IMR-90 (cell line): Measurements from ENCODE around the gene PRKAR2A. TPM values are rescaled to one million over a fixed set of nuclear protein-coding genes. Genes with fewer than 3 reads are reported as not detected.

ENCODE experiments used
- ATAC-seq: fragments of 200-7000 bp; cut with Tn5 transposase; 2 replicates; pipeline ENCODE4 v1.9.1; 2020; ENCODE audit warnings: low read depth, mild to moderate bottlenecking, moderate library complexity
- BruUV-seq: library from RNA; stranded (reverse); fragments of 400-500 nt; replicated peaks from 2 replicates; lab custom pipeline; 2021; lab: Mats Ljungman, UMichigan
- CTCF ChIA-PET: fragments of 300-600 bp; formaldehyde crosslinking; extraction: SDS; loops from one replicate; lab custom pipeline; 2021; ENCODE audit warnings: antibody characterized with exemption; lab: Yijun Ruan, JAX
- POLR2A ChIA-PET: fragments of 300-600 bp; sonication (Branson Sonifier 250); formaldehyde crosslinking; loops from one replicate; lab custom pipeline; 2022; ENCODE audit warnings: antibody characterized with exemption; ENCODE audit not compliant: unreplicated experiment; lab: Charles Lee
- DNase-seq: peaks from one replicate; pipeline ENCODE4 v3.0.0; 2013
- H2AFZ ChIP-seq: replicated peaks from 2 replicates; pipeline ENCODE3; 2013; ENCODE audit warnings: low read length, mild to moderate bottlenecking; ENCODE audit not compliant: poor library complexity
- H2AK5ac ChIP-seq: 2 replicates; pipeline ENCODE4 v1.6.1; 2013; ENCODE audit warnings: low read depth, low read length, inconsistent platforms
- H2AK9ac ChIP-seq: replicated peaks from 2 replicates; pipeline ENCODE3; 2013; ENCODE audit warnings: mild to moderate bottlenecking, low read depth, low read length, moderate library complexity; ENCODE audit not compliant: poor library complexity
- H2BK120ac ChIP-seq: 2 replicates; pipeline ENCODE4 v1.6.1; 2013; ENCODE audit warnings: low read depth, low read length, inconsistent platforms
- H2BK15ac ChIP-seq: 3 replicates; pipeline ENCODE4 v1.6.1; 2013; ENCODE audit warnings: low read depth, low read length, inconsistent platforms
- H2BK20ac ChIP-seq: 2 replicates; pipeline ENCODE4 v1.6.1; 2013; ENCODE audit warnings: low read depth, mild to moderate bottlenecking, inconsistent platforms, low read length, moderate library complexity
- H2BK5ac ChIP-seq: 2 replicates; pipeline ENCODE4 v1.6.1; 2013; ENCODE audit warnings: mild to moderate bottlenecking, low read depth, low read length, inconsistent platforms; ENCODE audit not compliant: poor library complexity, severe bottlenecking
- H3K14ac ChIP-seq: replicated peaks from 2 replicates; pipeline ENCODE4 v1.6.1; 2013; ENCODE audit warnings: low read depth, low read length, inconsistent platforms
- H3K18ac ChIP-seq: 2 replicates; pipeline ENCODE4 v1.6.1; 2013; ENCODE audit warnings: low read depth, low read length, control low read depth
- H3K23ac ChIP-seq: 2 replicates; pipeline ENCODE4 v1.6.1; 2013; ENCODE audit warnings: low read depth, low read length, inconsistent platforms
- H3K27ac ChIP-seq: 2 replicates; pipeline ENCODE4 v1.5.1; 2013; ENCODE audit warnings: mild to moderate bottlenecking, control low read depth, low read length; ENCODE audit not compliant: insufficient read depth
- H3K27me3 ChIP-seq: 2 replicates; pipeline ENCODE4 v1.6.1; 2013; ENCODE audit warnings: low read length; ENCODE audit not compliant: control insufficient read depth, insufficient read depth
- H3K36me3 ChIP-seq: 2 replicates; pipeline ENCODE4 v1.6.1; 2013; ENCODE audit warnings: low read length, mixed read lengths; ENCODE audit not compliant: control insufficient read depth, insufficient read depth
- H3K4ac ChIP-seq: 2 replicates; pipeline ENCODE4 v1.6.1; 2013; ENCODE audit warnings: low read depth, low read length, inconsistent platforms
- H3K4me1 ChIP-seq: 2 replicates; pipeline ENCODE4 v1.6.1; 2013; ENCODE audit warnings: low read length, mixed read lengths; ENCODE audit not compliant: control insufficient read depth, insufficient read depth
- H3K4me2 ChIP-seq: 2 replicates; pipeline ENCODE4 v1.6.1; 2013; ENCODE audit warnings: low read depth, mild to moderate bottlenecking, control low read depth, low read length, moderate library complexity
- H3K4me3 ChIP-seq: 2 replicates; pipeline ENCODE4 v1.5.1; 2013; ENCODE audit warnings: low read depth, mild to moderate bottlenecking, control low read depth, low read length, moderate library complexity; ENCODE audit not compliant: insufficient read depth
- H3K56ac ChIP-seq: 2 replicates; pipeline ENCODE4 v1.6.1; 2013; ENCODE audit warnings: low read length, inconsistent platforms; ENCODE audit not compliant: insufficient read depth; ENCODE audit errors: extremely low read depth
- H3K79me1 ChIP-seq, 2 experiments: 2 replicates each; pipeline ENCODE4 v1.6.1; 2013; ENCODE audit warnings: low read length in 2 of 2, inconsistent platforms in 1 of 2, low read depth in 1 of 2
- H3K9ac ChIP-seq: 2 replicates; pipeline ENCODE4 v1.6.1; 2013; ENCODE audit warnings: low read depth, low read length, control low read depth
- H3K9me1 ChIP-seq: 2 replicates; pipeline ENCODE4 v1.6.1; 2013; ENCODE audit warnings: low read length, inconsistent platforms; ENCODE audit not compliant: insufficient read depth
- H3K9me3 ChIP-seq: 2 replicates; pipeline ENCODE4 v1.6.1; 2013; ENCODE audit warnings: low read length; ENCODE audit not compliant: control insufficient read depth, insufficient read depth
- H4K20me1 ChIP-seq: 2 replicates; pipeline ENCODE4 v1.6.1; 2013; ENCODE audit warnings: low read length, inconsistent platforms; ENCODE audit not compliant: insufficient read depth
- H4K5ac ChIP-seq: 2 replicates; pipeline ENCODE4 v1.6.1; 2013; ENCODE audit warnings: mild to moderate bottlenecking, low read depth, low read length, control low read depth
- H4K8ac ChIP-seq, 2 experiments: 2 replicates each; pipeline ENCODE4 v1.6.1; 2013; ENCODE audit warnings: low read depth in 2 of 2, low read length in 2 of 2, control low read depth in 1 of 2, inconsistent platforms in 1 of 2
- H4K91ac ChIP-seq: 2 replicates; pipeline ENCODE4 v1.6.1; 2013; ENCODE audit warnings: low read depth, low read length, inconsistent platforms; ENCODE audit not compliant: insufficient read depth
- BHLHE40 ChIP-seq: fragments of 150-350 bp; IDR thresholded peaks from 2 replicates; pipeline ENCODE4 v1.6.1; 2016; ENCODE audit warnings: mild to moderate bottlenecking, low read depth, low read length
- CEBPB ChIP-seq: IDR thresholded peaks from 2 replicates; pipeline ENCODE4 v1.6.1; 2012; ENCODE audit warnings: low read depth, low read length, improper control_type of control experiment
- CHD1 ChIP-seq: IDR thresholded peaks from 2 replicates; pipeline ENCODE4 v1.6.1; 2012; ENCODE audit warnings: low read depth, low read length, improper control_type of control experiment
- CTCF ChIP-seq: conservative IDR thresholded peaks from 2 replicates; pipeline ENCODE4 v1.5.1; 2012; ENCODE audit warnings: mild to moderate bottlenecking, low read depth, low read length, improper control_type of control experiment
- ELK1 ChIP-seq: fragments of 150-350 bp; IDR thresholded peaks from 2 replicates; pipeline ENCODE4 v1.6.1; 2016; ENCODE audit warnings: low read depth, mild to moderate bottlenecking, low read length, moderate library complexity, borderline replicate concordance
- FOS ChIP-seq: fragments of 150-350 bp; IDR thresholded peaks from 2 replicates; pipeline ENCODE4 v1.6.1; 2016; ENCODE audit warnings: low read depth, low read length
- MAZ ChIP-seq: IDR thresholded peaks from 2 replicates; pipeline ENCODE4 v1.6.1; 2012; ENCODE audit warnings: low read depth, mild to moderate bottlenecking, low read length, improper control_type of control experiment, moderate library complexity, borderline replicate concordance
- MXI1 ChIP-seq: IDR thresholded peaks from 2 replicates; pipeline ENCODE4 v1.6.1; 2012; ENCODE audit warnings: low read depth, mild to moderate bottlenecking, low read length, moderate library complexity, borderline replicate concordance
- NFE2L2 ChIP-seq: fragments of 150-350 bp; IDR thresholded peaks from 2 replicates; pipeline ENCODE4 v1.6.1; 2016; ENCODE audit warnings: low read depth, mild to moderate bottlenecking, low read length
- POLR2A ChIP-seq: IDR thresholded peaks from 2 replicates; pipeline ENCODE4 v1.6.1; 2012; ENCODE audit warnings: mild to moderate bottlenecking, low read depth, low read length
- RAD21 ChIP-seq: IDR thresholded peaks from 2 replicates; pipeline ENCODE4 v1.6.1; 2012; ENCODE audit warnings: low read length, improper control_type of control experiment
- RCOR1 ChIP-seq: IDR thresholded peaks from 2 replicates; pipeline ENCODE4 v1.6.1; 2012; ENCODE audit warnings: mild to moderate bottlenecking, low read length, improper control_type of control experiment; ENCODE audit not compliant: insufficient replicate concordance
- RFX5 ChIP-seq: IDR thresholded peaks from 2 replicates; pipeline ENCODE4 v1.8.0; 2012; ENCODE audit warnings: low read depth, mild to moderate bottlenecking, low read length, moderate library complexity
- SMC3 ChIP-seq: fragments of 150-350 bp; IDR thresholded peaks from 2 replicates; pipeline ENCODE4 v1.6.1; 2016; ENCODE audit warnings: low read depth, mild to moderate bottlenecking, antibody characterized with exemption, low read length, moderate library complexity
- USF2 ChIP-seq: fragments of 150-350 bp; IDR thresholded peaks from 2 replicates; pipeline ENCODE4 v1.6.1; 2017; ENCODE audit warnings: mild to moderate bottlenecking, antibody characterized with exemption, low read length, low read depth
- WGBS, 2 experiments: methylation state at CpG; one replicate each; pipeline versions ENCODE4 v1.1.5 to v1.1.7; 2013; ENCODE audit warnings: missing lambda C conversion rate in 2 of 2; ENCODE audit not compliant: insufficient read length in 1 of 2; ENCODE audit errors: extremely low coverage in 2 of 2; 5-methylcytosine and 5-hydroxymethylcytosine counted together
- dilution Hi-C: fragments of 300-500 bp; cut with HindIII; formaldehyde crosslinking; loops from one replicate; pipeline ENCODE4 v1.14.3; 2018; ENCODE audit warnings: low sequenced_read_pairs; ENCODE audit not compliant: unreplicated experiment
- in situ Hi-C: fragments of 300-500 bp; cut with MboI; formaldehyde crosslinking; loops from 3 replicates; pipeline ENCODE4 v1.14.3; 2019; ENCODE audit warnings: low sequenced_read_pairs, inconsistent platforms, mixed read lengths
- intact Hi-C: fragments of 100-400 bp; cut with micrococcal nuclease; formaldehyde crosslinking; loops from 2 replicates; pipeline ENCODE4 v1.10.0; 2022
- polyA plus RNA-seq, 3 experiments: library from polyadenylated mRNA; depleted of rRNA; stranded (reverse); fragments of >200 nt; gene quantifications; 2 replicates each; pipeline ENCODE4 v1.2.3, GENCODE V29; 2012; ENCODE audit warnings: low replicate concordance in 1 of 3
- total RNA-seq: library from RNA; depleted of rRNA; stranded (reverse); fragments of >200 nt; gene quantifications from 2 replicates; pipeline ENCODE4 v1.2.3, GENCODE V29; 2012

Gene PRKAR2A
- total and polyA plus RNA-seq, 2 of the 4 experiments (the other 2 are of a cell fraction) = 11.3 to 48.2 TPM

GRCh38 chr3:48857641-48858040 is 10.0 kb upstream of the PRKAR2A start:
- Histone ChIP-seq H3K9me3 (no peaks in the 10 kb centered on the region), H3K27me3 (no peaks in the 10 kb centered on the region), H3K18ac (no peak overlapping the region), H3K56ac (no peak overlapping the region), H3K27ac (no peak overlapping the region), H3K4me1 (no peaks in the 10 kb centered on the region), H2BK120ac (no peak overlapping the region), H3K36me3 (peaks cover 16% of the 10 kb centered on the region), H3K23ac (no peak overlapping the region), H3K79me1 (peaks cover 0 to 6% of the 10 kb centered on the region in 2 experiments; a peak in 1 of 4 replicates), H4K91ac (no peak overlapping the region), H2BK20ac (no peak overlapping the region), H2AK5ac (no peak overlapping the region), H4K5ac (no peak overlapping the region), H4K8ac (no peak overlapping the region), H3K4me3 (no peak overlapping the region), H3K14ac (no peak overlapping the region), H3K9me1 (peaks cover 7% of the 10 kb centered on the region), H4K20me1 (no peaks in the 10 kb centered on the region), H2BK15ac (no peak overlapping the region), H2AK9ac (no peak overlapping the region), H3K4me2 (no peak overlapping the region), H3K4ac (no peak overlapping the region), H3K9ac (no peak overlapping the region), H2BK5ac (no peak overlapping the region), H2AFZ (no peak overlapping the region)
- dilution Hi-C loops = no loop called here
- TF ChIP-seq MXI1 (no peak), RCOR1 (no peak), RAD21 (no peak), ELK1 (no peak), USF2 (no peak), CHD1 (no peak), RFX5 (no peak), FOS (no peak), CEBPB (no peak), SMC3 (no peak), CTCF (no peak), NFE2L2 (no peak), BHLHE40 (no peak), MAZ (no peak), POLR2A (no peak)
- ChIA-PET POLR2A (no interaction called here), CTCF (no interaction called here)
- no peak for DNase-seq
- in situ Hi-C loops = no loop called here
- intact Hi-C loops = no loop called here
- no TSS peak for BruUV-seq
- ATAC-seq = no peak
- WGBS, 2 experiments = no CpG with 5 or more reads among the region's 2 CpGs
